Calu3 (cell line): ENCODE measurements around the gene IDUA. TPM values are rescaled to one million over a fixed set of nuclear protein-coding genes. Genes with fewer than 3 reads are reported as not detected.

Source experiments
- BruUV-seq: library from RNA; stranded (reverse); fragments of 400-500 nt; replicated peaks from 2 replicates; lab custom pipeline; 2021; lab: Mats Ljungman, UMichigan
- CTCF ChIA-PET: fragments of 300-600 bp; sonication (Branson Sonifier 250); formaldehyde crosslinking; loops from one replicate; lab custom pipeline; 2022; ENCODE audit warnings: antibody characterized with exemption; lab: Charles Lee
- DNase-seq: peaks from one replicate; pipeline ENCODE4 v3.0.0; 2022
- H3K27ac Mint-ChIP-seq: one replicate; pipeline ENCODE4 v1.8.0; 2022; ENCODE audit warnings: mixed read lengths; ENCODE audit not compliant: unreplicated experiment
- H3K27me3 Mint-ChIP-seq: one replicate; pipeline ENCODE4 v1.8.0; 2022; ENCODE audit warnings: mixed read lengths; ENCODE audit not compliant: unreplicated experiment
- H3K36me3 Mint-ChIP-seq: one replicate; pipeline ENCODE4 v1.8.0; 2022; ENCODE audit warnings: mild to moderate bottlenecking, moderate library complexity, mixed read lengths; ENCODE audit not compliant: insufficient read depth, unreplicated experiment
- H3K4me1 Mint-ChIP-seq: one replicate; pipeline ENCODE4 v1.8.0; 2022; ENCODE audit warnings: mild to moderate bottlenecking, low read depth, mixed read lengths; ENCODE audit not compliant: unreplicated experiment
- H3K4me3 Mint-ChIP-seq: one replicate; pipeline ENCODE4 v1.8.0; 2022; ENCODE audit warnings: mild to moderate bottlenecking, low read depth, moderate library complexity, mixed read lengths; ENCODE audit not compliant: unreplicated experiment
- H3K9me3 Mint-ChIP-seq: one replicate; pipeline ENCODE4 v1.8.0; 2022; ENCODE audit warnings: low read depth, mixed read lengths; ENCODE audit not compliant: unreplicated experiment
- intact Hi-C: fragments of 100-400 bp; cut with micrococcal nuclease; formaldehyde crosslinking; loops from one replicate; pipeline ENCODE4 v1.10.0; 2022; ENCODE audit not compliant: unreplicated experiment
- total RNA-seq: library from RNA; stranded (reverse); gene quantifications from 2 replicates; pipeline ENCODE4 v1.2.3, GENCODE V29; 2022
- TF ChIP-seq, protein P1 (sequence below): fragments of 200-600 bp; IDR thresholded peaks from one replicate; pipeline ENCODE4 v1.8.0; 2022; ENCODE audit warnings: antibody characterized with exemption; ENCODE audit not compliant: unreplicated experiment

Gene IDUA
- total RNA-seq, 1 experiment from 2014 or later = 38.8 TPM

DNA sequence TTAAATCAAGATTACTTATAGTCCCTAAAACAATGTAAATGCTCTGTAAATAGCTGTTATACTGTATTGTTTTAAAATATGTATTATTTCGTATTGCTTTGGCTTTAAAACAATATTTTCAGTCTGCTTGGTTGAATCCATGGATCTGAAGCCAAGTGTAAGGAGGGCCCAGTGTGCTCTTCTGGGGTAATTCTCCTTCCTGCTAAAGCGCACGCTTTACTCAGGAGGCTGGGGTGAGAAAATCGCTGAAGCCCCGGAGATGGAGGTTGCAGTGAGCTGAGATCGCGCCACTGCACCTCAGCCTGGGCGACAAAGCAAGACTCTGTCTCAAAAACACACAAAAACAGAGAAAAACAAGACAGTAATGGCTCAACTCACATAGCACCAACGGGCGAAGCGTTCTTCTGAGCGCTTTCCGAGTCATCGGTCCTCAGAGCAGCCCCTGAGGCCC lies 391 bp upstream of the IDUA start:
- no peak for DNase-seq
- intact Hi-C loops = no loop called here
- CTCF ChIA-PET = interaction anchor here (1.0 to 1.2 kb wide), 3 partner anchors 54 to 244 kb away, joined by 4 to 6 read pairs (median 5); partner anchors contain the start of genes GAK and TMEM175
- Mint-ChIP-seq H3K36me3 (peaks cover 18% of the 10 kb centered on the region), H3K27me3 (no peaks in the 10 kb centered on the region), H3K4me3 (peak overlapping the region; percentile 82), H3K27ac (no peak overlapping the region), H3K4me1 (peaks cover 8% of the 10 kb centered on the region), H3K9me3 (no peaks in the 10 kb centered on the region)
- BruUV-seq = no TSS peak
- TF ChIP-seq, protein P1, sequence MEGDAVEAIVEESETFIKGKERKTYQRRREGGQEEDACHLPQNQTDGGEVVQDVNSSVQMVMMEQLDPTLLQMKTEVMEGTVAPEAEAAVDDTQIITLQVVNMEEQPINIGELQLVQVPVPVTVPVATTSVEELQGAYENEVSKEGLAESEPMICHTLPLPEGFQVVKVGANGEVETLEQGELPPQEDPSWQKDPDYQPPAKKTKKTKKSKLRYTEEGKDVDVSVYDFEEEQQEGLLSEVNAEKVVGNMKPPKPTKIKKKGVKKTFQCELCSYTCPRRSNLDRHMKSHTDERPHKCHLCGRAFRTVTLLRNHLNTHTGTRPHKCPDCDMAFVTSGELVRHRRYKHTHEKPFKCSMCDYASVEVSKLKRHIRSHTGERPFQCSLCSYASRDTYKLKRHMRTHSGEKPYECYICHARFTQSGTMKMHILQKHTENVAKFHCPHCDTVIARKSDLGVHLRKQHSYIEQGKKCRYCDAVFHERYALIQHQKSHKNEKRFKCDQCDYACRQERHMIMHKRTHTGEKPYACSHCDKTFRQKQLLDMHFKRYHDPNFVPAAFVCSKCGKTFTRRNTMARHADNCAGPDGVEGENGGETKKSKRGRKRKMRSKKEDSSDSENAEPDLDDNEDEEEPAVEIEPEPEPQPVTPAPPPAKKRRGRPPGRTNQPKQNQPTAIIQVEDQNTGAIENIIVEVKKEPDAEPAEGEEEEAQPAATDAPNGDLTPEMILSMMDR = no peak

GRCh38 chr4:987624-988513 lies 1.0 kb downstream of the IDUA start:
- BruUV-seq = no TSS peak

DNA sequence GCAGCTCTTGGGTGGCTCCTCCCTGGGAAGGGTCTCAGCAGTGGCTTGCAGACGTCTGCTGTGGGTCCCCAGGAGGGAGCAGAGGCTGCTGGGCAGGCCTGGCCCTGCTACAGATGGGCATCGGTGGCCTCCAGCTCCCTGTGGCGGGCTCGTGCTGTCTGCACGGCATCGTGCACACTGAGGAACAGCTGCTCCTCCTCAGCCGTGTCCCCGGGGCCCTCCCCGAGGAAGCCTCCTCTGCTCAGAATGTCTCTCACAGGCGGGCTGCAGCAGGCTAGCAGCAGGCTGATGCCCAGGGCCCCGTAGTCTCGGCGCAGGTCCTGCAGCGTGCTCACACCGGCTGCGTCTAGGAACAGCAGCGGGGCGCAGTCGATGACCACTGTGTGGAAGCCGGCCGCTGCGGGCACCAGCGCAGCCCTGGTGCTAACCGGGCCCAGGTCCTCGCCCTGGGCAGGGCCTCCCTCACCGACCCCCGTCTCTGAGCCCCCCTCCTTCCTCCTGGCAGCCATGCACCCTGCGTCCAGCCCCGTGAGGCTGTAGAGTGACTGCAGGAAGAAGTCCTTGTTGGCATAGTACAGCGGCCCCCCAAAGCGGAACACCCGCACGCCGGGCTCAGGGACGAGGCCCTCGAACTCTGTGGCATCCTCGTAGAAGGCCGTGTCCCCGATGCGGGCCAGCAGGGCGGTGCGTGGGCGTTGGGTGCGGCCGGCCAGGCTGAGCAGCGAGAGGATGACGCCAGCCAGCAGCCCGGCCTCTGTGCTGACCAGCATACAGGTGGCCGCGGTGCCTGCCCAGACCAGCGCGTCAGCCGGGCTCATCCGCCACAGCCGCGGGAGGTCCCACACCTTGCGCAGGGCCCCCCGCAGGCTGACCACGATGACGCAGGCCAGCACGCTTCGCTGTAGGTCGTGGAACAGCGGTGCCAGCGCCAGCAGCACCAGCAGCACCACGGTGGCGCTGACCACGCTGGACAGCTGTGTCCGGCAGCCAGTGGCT lies 2.2 kb downstream of the IDUA start:
- intact Hi-C loops = no loop called here
- no TSS peak for BruUV-seq
- TF ChIP-seq, protein P1 = no peak
- Mint-ChIP-seq H3K9me3 (no peaks in the 10 kb centered on the region), H3K27ac (no peak overlapping the region), H3K27me3 (no peaks in the 10 kb centered on the region), H3K36me3 (peaks cover 27% of the 10 kb centered on the region), H3K4me1 (peaks cover 8% of the 10 kb centered on the region), H3K4me3 (no peak overlapping the region)
- CTCF ChIA-PET = no interaction called here
- DNase-seq = no peak

More at GRCh38 chr4:987624-988513, 1.0 kb downstream of the IDUA start:
- no peak for DNase-seq
- intact Hi-C loops = no loop called here
- H3K9me3 Mint-ChIP-seq = no peaks in the 10 kb centered on the region
- H3K4me1 Mint-ChIP-seq = peaks cover 8% of the 10 kb centered on the region
- H3K27ac Mint-ChIP-seq = peak overlapping the region; percentile 60
- CTCF ChIA-PET = interaction anchor here (0.7 to 1.2 kb wide), 4 partner anchors 56 to 266 kb away, joined by 3 to 6 read pairs (median 4); partner anchors contain the start of genes GAK and TMEM175
- peaks cover 25% of the 10 kb centered on the region for H3K36me3 Mint-ChIP-seq
- TF ChIP-seq, protein P1 = no peak
- peak overlapping the region; percentile 82 for H3K4me3 Mint-ChIP-seq
- no peaks in the 10 kb centered on the region for H3K27me3 Mint-ChIP-seq
